NCI-H82 treated with DMSO at 0.1 percent for 48 hours (cell line): ENCODE data around the gene PRPF40B.

Experiments
- DNase-seq: peaks from one replicate; lab custom pipeline; 2025; ENCODE audit not compliant: unreplicated experiment; lab: John Stamatoyannopoulos, UW

Gene PRPF40B

DNA sequence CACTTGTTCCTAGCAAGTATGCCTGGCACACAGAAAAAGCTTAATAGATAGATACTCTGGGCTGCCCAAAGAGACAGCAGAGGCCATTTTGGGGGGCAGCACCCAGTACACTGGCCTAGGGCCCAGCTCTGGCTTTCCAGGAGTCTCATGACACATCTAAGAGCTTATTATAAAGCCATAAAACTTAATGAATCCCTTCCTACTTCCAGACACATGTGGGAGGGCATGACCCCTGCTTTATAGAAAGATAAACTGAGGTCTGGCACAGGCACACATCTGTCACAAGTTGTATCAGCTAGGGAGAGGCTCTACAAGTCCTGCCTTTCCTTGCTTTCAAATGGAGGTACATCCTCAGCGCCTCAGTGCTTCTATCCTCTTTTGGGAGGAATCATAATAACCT is 56.7 kb downstream of the PRPF40B start:
- DNase-seq, result no peak

DNA sequence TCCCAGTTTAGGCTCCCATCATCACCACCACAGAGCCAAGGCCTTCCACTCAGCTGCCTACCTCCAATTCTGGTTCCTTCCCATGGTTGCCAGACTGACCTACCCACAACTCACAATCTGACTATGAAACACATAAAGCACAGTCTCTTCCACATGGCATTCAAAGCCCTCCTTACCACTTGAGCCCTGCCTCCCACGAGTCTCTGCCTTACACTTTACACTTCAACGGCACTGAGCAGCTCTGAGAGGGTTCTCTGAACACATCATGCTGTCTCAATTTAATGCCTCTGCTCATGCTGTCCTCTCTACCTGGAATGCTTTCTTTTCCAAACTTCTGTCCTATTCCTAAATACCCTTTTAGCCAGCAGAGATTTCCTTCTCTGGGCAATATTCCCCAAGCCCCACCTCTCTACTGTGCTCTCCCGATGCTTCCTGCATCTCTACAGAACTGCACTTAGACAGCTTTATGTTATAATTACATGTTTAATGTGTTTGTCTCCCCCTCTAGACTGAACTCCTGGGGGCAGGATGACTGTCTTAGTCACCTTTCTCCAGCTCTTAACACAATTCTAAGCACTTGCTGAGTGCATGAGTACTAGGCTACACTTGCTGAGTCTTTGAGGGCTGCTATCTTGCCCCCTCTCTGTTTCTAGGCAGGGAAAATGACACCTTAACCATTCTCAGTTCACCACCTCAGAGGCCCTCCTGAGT is 60.4 kb downstream of the PRPF40B start:
- no peak for DNase-seq

DNA sequence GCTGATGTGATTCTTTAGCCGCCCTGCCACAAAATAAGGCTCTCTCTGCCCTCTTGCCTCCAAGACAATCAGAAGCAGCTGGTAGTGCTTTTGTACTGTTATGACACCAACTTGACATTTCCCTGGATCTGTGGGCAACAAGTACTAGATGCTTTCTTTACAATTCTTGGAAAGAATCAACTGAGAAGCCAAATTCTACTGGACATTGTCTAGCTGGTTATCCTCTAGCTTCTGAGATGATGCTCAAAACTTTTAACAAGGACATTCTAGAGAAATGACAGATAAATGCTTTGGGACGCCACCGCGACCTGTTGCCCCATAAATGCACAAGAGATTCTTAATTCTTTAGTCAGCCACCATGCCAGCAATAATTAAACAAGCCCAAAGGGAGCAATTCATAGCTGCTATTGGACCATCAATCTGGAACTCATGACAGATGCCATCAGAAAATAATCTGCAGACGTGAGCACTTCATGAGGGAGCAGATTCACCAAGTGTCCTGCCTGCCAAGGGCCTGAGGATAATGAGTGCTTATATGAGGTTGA is 61.0 kb downstream of the PRPF40B start:
- DNase-seq, result no peak

DNA sequence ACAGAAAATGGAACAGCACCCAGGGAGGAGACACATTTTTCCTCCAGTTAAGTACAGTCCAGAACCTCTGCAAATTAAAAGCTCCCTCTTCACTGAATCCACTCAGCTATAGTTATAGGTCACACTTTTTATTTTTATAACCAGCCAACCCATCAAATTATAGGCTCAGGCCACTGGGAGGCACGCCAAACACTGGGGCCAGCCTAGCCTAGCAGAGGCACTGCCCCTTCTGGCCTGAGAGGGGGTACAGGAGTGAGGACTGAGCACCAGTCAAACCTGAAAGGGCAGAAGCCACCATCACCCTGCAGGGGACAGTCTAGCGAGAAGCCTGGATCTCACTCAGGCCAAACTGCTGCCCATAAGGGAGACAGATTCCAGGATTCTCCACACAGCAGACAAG is 64.6 kb downstream of the PRPF40B start:
- no peak for DNase-seq

DNA sequence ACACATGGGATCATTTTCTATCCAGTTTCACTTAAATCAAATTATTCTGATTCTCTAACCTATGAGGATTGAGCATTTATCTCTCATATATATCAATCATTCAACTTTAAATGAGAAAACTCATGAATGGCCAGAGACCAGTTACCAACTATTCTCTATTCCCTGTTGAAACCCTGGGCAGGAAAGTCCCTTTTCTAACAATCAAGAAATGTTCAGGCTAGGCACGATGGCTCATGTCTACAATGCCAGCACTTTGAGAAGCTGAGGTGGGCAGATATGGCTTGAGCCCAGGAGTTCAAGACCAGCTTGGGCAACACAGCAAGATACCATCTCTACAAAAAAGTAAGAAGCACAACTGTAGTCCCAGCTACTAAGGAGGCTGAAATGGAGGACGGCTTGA is 65.9 kb downstream of the PRPF40B start:
- DNase-seq, result no peak

DNA sequence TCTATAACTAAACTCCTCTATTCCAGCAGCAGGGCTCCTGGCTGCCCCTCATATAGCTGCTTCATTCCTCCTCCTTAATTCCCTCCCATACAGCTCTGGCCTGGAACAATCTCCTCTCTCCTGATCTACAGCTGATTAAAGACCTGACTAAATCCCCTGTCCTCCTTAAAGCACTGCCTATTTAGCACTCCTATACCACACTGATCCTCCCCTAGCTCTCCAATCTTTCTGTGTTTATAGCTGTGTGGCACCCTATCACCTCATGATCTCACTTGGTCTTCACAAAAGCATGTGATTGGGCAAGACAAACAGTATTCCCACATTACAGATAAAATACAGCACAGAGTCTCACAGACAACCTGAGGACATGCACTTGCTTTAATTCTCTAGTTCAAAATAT is 66.4 kb downstream of the PRPF40B start:
- peak; percentile 91 for DNase-seq

DNA sequence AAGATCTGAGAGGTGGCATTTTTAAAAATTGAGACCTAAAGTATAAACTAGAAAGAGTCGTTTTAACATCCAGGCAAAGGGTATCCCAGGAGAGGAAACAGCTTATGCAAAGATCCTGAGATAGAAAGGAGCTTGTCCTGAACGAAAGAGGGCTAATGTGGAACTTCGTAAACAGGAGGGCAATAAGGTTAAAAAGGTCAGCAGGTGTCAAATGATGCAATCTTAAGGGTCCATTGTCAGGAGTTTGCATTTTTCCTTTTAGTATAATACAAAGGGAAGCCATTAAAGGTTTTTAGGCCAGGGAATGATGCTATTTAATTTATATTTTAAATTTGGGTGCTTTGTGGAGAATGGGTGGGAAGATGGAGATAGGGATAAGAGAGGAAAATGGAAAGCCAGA is 69.5 kb downstream of the PRPF40B start:
- no peak for DNase-seq

DNA sequence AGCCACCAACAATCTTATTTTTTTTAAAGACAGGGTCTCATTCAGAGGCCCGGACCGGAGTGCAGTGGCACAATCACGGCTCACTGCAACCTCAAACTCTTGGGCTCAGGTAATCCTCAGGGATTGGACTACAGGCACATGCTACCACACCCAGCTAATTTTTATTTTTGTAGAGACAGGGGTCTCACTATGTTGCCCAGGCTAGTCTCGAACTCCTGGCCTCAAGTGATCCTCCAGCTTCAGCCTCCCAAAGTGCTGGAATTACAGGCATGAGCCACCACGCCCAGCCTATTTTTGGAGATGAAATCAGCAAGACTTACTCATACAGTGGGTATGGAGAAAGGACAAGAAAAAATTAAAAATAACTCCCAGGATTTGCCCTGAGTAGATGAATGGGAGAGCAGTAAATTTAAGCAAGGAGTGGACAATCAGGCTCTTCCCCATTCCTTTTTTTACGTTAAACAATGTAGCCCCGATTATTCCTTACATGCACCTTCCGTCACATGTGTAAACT is 70.6 kb downstream of the PRPF40B start:
- no peak for DNase-seq
